ENCODE measurements around the gene EMX1.

The EMX1 gene

DNA sequence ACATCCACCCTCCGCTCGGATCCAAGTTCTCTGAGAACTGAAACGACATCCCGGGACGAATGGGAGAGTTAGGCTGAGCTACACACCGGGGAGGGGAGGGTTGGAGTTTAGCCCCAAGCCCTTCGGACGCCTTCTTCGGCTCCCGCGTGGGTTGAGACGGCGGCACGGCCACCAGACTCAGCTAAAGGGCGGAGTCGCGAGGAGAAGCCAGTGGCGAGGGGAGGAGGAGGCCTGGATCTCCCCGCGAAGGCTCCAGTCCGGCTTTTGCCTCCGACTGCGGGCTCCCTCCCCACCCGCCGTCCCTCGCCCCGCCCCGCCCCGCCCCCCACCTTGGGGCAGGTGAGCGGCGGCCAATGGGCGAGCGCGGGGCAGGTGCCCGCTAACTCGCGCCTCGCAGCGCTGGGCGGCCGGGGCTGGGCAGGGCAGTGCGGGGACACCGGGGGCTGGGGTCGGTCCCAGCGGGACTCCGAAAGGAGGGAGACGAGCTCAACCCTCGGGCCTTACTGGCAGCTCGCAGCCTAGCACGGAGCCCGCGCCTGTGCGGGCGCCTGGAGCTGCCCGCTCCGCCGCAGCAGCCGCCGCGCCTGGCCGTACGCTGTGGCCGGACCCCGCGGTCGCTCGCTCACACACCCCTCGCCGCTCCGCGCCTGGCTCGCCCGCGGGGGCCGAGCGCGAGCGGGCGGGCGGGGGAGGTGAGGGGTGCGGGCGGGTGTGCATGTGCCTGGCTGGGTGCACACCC, at the start of gene EMX1:
Gene EMX1 (plus strand): TSS at position 382 of the 739 bp plus-strand sequence. CDS start 334 bp downstream, at position 716.
- DNase-seq, result peak; percentile 71

DNA sequence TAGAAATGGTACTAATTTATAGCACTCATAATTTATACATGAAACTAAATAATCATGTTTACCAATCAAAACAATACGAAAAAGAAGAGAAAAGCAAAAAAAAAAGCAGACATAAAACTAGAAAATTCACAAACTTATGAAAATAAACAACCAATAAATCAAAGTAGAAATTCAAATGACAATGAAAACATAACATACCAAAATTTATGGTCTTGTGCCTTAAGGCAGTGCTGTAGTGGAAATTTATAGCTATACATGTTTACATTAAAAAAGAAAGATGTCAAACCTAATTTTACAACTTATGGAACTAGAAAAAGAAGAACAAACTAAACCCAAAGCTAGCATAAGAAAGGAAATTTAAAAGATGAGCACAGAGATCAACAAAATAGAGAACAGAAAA, 46.3 kb upstream of the EMX1 start:
- no peak for DNase-seq

- no peak for DNase-seq
Measured at GRCh38 chr2:72871880-72872279, 45.4 kb upstream of the EMX1 start.

DNA sequence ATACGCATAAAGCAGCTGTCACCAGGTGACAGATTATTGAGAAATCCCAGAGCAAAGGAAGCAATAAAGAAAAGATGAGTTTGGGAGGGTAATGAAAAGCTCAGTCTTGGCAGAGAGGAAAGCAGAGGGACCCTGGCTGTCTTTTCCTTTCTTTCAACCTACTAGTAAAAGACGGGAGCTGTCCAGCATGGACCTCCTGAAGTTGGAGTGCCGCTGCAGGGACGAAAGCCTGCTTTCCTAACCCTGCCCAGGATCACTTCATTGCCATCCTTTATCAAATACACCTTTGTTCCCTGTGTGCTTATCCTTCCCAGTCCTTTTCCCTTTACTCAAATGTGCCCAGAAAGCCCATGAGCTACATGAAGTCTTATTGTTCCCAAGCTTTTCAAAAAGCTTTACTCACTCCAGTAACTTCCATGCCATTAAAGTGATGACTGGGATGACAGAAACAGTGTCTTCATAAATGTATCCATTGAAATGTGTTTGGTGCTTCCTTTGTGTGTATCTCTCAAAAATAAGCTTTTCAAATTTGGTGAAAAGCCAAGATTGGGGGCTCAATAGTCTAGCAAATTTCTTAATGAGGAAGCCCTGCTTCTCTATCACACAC, 33.9 kb upstream of the EMX1 start:
- DNase-seq, result no peak

- DNase-seq, result no peak
Measured at GRCh38 chr2:72886505-72887031, 30.8 kb upstream of the EMX1 start.

- DNase-seq, result peak; percentile 87
Measured at GRCh38 chr2:72887032-72887739, 30.1 kb upstream of the EMX1 start, which contains the start of gene SPR. TSS of gene SPR (plus strand) at chr2:72887408. CDS start at chr2:72887433, 25 bp downstream.

DNA sequence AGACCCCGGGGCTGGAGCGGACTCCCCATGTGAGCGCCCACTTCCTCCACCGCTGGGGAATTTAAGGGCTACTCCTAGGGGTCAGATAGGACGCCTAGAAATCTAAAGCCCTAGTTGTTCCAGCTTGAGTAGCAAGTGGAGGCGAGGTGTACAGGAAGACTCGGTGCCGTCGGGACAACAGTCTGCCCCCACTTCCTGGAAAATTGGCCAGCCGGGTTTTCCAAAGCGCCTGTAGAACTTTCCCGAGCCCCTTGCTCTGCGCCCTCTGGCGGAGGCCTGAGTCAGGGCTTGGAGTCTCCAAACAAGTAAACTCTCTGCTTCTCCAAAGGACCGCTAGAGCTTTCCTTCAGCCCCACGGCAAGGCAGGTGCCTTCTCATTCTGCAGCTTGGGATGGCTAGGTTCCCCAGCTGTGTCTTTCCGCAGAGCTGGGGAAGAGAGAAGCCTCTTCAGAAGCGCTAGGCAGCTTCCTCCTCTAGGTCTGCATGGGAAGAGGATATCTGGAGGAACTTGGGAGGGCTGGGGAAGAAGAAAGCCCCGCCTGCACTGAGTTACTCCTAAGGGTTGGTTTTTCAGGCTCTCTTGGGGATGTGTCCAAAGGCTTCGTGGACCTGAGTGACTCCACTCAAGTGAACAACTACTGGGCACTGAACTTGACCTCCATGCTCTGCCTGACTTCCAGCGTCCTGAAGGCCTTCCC, 29.4 kb upstream of the EMX1 start:
- DNase-seq, result peak; percentile 81

- DNase-seq, result no peak
Measured at GRCh38 chr2:72888438-72889202, 28.7 kb upstream of the EMX1 start.

- DNase-seq, result no peak
Measured at GRCh38 chr2:72889991-72890390, 27.3 kb upstream of the EMX1 start.

DNA sequence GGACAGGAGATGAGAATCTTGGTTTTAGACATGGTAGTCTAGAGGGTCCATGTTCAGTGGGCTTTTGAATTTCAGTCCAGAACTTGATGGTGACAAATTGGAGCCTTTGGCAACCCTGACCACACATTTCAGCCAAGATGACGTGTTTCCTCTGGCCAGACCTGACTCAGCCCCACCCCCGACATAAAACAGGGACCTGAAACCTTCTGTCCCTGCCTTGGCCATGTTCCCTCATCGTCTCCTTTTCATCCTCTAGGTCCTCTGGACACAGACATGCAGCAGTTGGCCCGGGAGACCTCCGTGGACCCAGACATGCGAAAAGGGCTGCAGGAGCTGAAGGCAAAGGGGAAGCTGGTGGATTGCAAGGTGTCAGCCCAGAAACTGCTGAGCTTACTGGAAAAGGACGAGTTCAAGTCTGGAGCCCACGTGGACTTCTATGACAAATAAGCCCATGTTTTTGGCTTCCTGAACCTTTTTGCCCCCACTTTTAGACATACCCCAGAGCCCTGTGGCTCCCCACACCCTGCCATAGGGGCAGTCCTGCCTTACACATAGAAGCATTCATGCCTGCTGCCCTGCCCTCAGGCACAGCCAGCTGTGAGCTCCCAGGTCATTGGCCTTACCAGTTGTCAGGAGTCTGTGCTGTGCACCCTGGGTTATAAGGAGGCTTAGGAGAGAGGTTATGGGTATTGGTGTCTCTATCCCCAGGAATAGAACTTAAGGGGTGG, 26.1 kb upstream of the EMX1 start:
- DNase-seq, result no peak

DNA sequence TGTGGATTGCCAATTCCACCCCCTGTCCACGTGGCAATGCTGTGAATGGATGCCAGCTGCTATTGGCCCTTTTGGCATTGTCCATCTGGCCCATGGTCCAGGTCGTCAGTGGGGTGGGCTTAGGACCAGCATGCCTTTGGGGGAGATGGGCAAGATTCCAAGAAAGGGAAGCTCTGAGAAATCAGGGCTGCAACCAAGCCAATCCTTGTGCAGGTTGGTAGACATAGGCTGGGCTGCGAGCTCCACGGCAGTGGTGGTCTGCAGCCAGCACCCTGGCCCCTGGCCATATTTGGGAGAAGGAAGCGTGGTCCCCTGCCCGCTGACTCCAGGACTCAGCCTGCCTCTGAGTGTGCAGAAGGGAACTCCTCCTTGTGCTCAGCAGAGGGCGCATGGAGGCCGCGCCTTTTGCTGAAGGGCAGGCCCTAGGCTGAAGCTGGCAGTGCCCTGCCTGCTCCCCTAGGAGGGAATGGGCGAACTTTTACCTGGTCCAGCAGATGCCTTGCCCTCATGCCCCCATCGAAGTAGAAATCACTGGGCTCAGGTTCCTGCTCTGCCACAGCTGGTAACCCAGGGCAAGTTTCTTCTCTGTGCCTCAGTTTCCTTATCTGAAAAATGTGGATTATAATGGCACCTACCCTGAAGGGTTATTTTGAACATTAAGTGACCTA, 24.7 kb upstream of the EMX1 start:
- DNase-seq, result peak; percentile 79

DNA sequence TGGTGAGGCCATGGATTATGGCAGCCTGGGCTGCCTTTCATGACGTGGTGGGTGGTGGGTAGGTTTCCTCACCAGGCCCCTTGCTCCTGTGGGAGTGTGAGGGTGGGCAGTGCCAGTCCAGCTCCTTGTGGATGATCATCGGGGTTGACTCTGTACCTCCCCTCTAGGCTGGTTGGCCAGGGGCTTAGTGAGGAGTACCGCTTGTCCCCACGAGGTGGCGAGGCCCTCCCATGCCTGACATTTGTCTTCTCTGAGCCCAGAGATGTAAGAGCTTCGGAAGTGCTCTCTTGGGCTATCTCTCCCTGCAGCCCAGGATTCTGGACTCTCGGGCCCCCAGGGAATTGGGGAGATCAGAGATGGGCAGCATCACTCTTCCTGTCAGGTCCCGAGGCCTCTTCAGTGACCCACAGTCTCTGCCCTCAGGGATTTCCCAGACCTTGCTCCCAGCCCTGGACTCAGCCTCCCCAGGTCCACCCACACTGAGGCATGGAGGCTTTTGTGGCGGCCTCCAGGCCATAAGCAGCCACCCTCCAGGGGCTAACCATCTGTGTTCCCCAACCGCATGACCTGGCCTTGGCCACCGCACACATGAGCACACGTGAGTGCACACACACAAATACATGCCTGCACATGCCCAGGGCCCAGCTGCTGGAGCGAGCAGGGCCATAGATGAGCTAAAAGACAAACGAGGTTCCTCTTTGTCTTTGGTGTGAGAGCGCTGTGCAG, 23.6 kb upstream of the EMX1 start:
- peak; percentile 71 for DNase-seq

- DNase-seq, result no peak
Measured at GRCh38 chr2:72894514-72894913, 22.8 kb upstream of the EMX1 start.

DNA sequence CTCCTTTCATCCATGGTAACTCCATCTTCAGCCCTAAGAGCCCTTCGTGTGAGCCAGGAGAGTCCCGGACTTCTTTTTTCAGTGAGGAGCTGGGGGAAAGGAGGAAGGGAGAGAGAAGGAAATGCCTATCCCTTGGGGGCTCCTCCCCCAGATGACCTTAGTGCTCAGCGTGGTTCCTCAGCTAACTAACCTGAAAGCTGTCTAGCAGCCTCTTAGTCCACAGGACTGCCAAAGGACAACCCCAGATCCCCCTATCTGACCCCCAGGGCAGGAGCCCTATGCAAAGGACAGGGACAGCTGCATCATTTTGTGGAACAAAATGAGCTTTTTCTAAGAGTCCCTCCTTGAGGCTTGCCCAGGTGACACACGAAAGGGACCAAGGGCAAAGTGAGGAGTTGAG, 22.2 kb upstream of the EMX1 start:
- DNase-seq, result no peak

- DNase-seq, result no peak
Measured at GRCh38 chr2:72895759-72896281, 21.5 kb upstream of the EMX1 start.

- DNase-seq, result no peak
Measured at GRCh38 chr2:72896446-72896845, 20.9 kb upstream of the EMX1 start.

- DNase-seq, result no peak
Measured at GRCh38 chr2:72897785-72898584, 19.3 kb upstream of the EMX1 start.

GRCh38 chr2:72898585-72898906, 18.8 kb upstream of the EMX1 start:
- DNase-seq, result no peak

- no peak for DNase-seq
Measured at GRCh38 chr2:72900191-72900825, 17.0 kb upstream of the EMX1 start.

Measured in activated CD8-positive, alpha-beta memory T cell treated with anti-CD3 and anti-CD28 coated beads, Interleukin-2, amount 50 U/mL, for 48 hours (primary cell).